HG03520 (cell line): ENCODE results near the gene CENPH.
"Not testable (repeated sequence)": the region's sequence is repeated elsewhere in the genome, so short reads cannot be mapped to it uniquely, and the experiment has no call there.

Source experiments
- ATAC-seq: cut with Tn5 transposase; IDR thresholded peaks from one replicate; pipeline ENCODE4 v1.9.1; 2021; ENCODE audit warnings: mild to moderate bottlenecking, moderate library complexity; ENCODE audit not compliant: unreplicated experiment

Gene CENPH

GRCh38 chr5:69206528-69207190 lies 17.3 kb downstream of the CENPH start:
- ATAC-seq, result no peak

GRCh38 chr5:69209602-69210001 lies 20.2 kb downstream of the CENPH start:
- ATAC-seq, result no peak

- ATAC-seq, result no peak
Observed at GRCh38 chr5:69211200-69211599, 21.8 kb downstream of the CENPH start.

GRCh38 chr5:69212022-69212421 lies 22.6 kb downstream of the CENPH start:
- no peak for ATAC-seq

- no peak for ATAC-seq
Observed at GRCh38 chr5:69213513-69214215, 24.3 kb downstream of the CENPH start.

- no peak for ATAC-seq
Observed at GRCh38 chr5:69217151-69217511, 27.7 kb downstream of the CENPH start.

GRCh38 chr5:69217548-69218526 lies 28.5 kb downstream of the CENPH start:
- peak; percentile 83 for ATAC-seq

GRCh38 chr5:69219939-69220338 lies 30.6 kb downstream of the CENPH start:
- no peak for ATAC-seq

- ATAC-seq, result not testable (repeated sequence)
Observed at GRCh38 chr5:69220371-69220770, 31.0 kb downstream of the CENPH start.

GRCh38 chr5:69220833-69221232 lies 31.4 kb downstream of the CENPH start:
- not testable (repeated sequence) for ATAC-seq

GRCh38 chr5:69224520-69224919 lies 35.1 kb downstream of the CENPH start:
- no peak for ATAC-seq

GRCh38 chr5:69225860-69226259 lies 36.5 kb downstream of the CENPH start:
- no peak for ATAC-seq

GRCh38 chr5:69230181-69230580 lies 40.8 kb downstream of the CENPH start:
- no peak for ATAC-seq

GRCh38 chr5:69231281-69231680 lies 41.9 kb downstream of the CENPH start:
- ATAC-seq, result no peak

- ATAC-seq, result no peak
Observed at GRCh38 chr5:69231851-69232250, 42.5 kb downstream of the CENPH start.

GRCh38 chr5:69234457-69235268 lies 45.3 kb downstream of the CENPH start, which contains the start of gene CDK7:
TSS of gene CDK7 (plus strand) at chr5:69234886. CDS start at chr5:69234976, 90 bp downstream.
- peak; percentile 98 for ATAC-seq

GRCh38 chr5:69236733-69237132 lies 47.4 kb downstream of the CENPH start:
- ATAC-seq, result not testable (repeated sequence)

- ATAC-seq, result no peak
Observed at GRCh38 chr5:69237877-69238276, 48.5 kb downstream of the CENPH start.

- no peak for ATAC-seq
Observed at GRCh38 chr5:69238760-69239251, 49.4 kb downstream of the CENPH start.

- ATAC-seq, result no peak
Observed at GRCh38 chr5:69242215-69242927, 53.0 kb downstream of the CENPH start.
